ENCODE data around the gene RBM4. TPM values are rescaled to one million over a fixed set of nuclear protein-coding genes. Genes with fewer than 3 reads are reported as not detected.

Gene RBM4
- total and polyA plus RNA-seq, 2 of the 13 experiments (the other 11 are each of a cell fraction or from before 2014, with no cell fraction given), result 126 to 136 TPM

- Histone ChIP-seq H3K27me3 (ENCODE audit: control insufficient read depth in 1 of 2, insufficient read depth in 2 of 2, low read length in 2 of 2) (no peaks in the 10 kb centered on the region), H3K4me2 (ENCODE audit: low read depth, low read length) (no peak overlapping the region), H2AFZ (ENCODE audit: low read length) (no peak overlapping the region), H3K79me2 (ENCODE audit: insufficient read depth, low read length) (no peaks in the 10 kb centered on the region), H3K9ac (ENCODE audit: insufficient read depth, low read depth, low read length) (no peak overlapping the region), H3K4me3 (replicated peaks in 1 of 3; ENCODE audit: insufficient read depth in 1 of 3, low read depth in 2 of 3, low read length in 3 of 3) (no peak overlapping the region), H4K20me1 (ENCODE audit: insufficient read depth, low read length) (no peaks in the 10 kb centered on the region), H3K9me3 (ENCODE audit: low read length) (no peaks in the 10 kb centered on the region), H3K27ac (ENCODE audit: extremely low read length, insufficient read depth, low read length) (no peak overlapping the region), H3K36me3 (replicated peaks in 1 of 2; ENCODE audit: control insufficient read depth in 1 of 2, insufficient read depth in 2 of 2, low read length in 2 of 2) (no peaks in the 10 kb centered on the region), H3K4me1 (ENCODE audit: insufficient read depth, low read length) (no peaks in the 10 kb centered on the region)
- no TSS peak for BruUV-seq (replicated peaks)
- POLR2A ChIA-PET, result no interaction called here
- DNase-seq (ENCODE audit: low spot score) (no peak), ATAC-seq (no peak), FAIRE-seq (no peak)
- TF ChIP-seq KDM4B (CRISPR knock-in tag; IDR thresholded peaks at IDR 0.05) (no peak), ZNF709 (CRISPR knock-in tag; IDR thresholded peaks at IDR 0.05) (no peak), ZNF747 (CRISPR knock-in tag; IDR thresholded peaks at IDR 0.05; ENCODE audit: borderline replicate concordance) (no peak), ZSCAN31 (CRISPR knock-in tag; IDR thresholded peaks at IDR 0.05; ENCODE audit: low read depth) (no peak), KDM3A (CRISPR knock-in tag; IDR thresholded peaks at IDR 0.05; ENCODE audit: low read depth) (no peak), HIC2 (CRISPR knock-in tag; IDR thresholded peaks at IDR 0.05; ENCODE audit: low read depth) (0 out of 2 replicates have a peak, but pooled peaks have one; percentile 0), CHD4 (IDR thresholded peaks at IDR 0.05; ENCODE audit: borderline replicate concordance, low read length) (no peak), ZNF367 (CRISPR knock-in tag; IDR thresholded peaks at IDR 0.05; ENCODE audit: borderline replicate concordance) (no peak)
- CTCF ChIA-PET (ENCODE audit: low intra/inter-chr PET ratio, low total read pairs), result interaction anchor here (0.7 to 2.5 kb wide), 6 partner anchors 115 to 286 kb away, joined by 3 to 84 read pairs (median 4); no protein-coding TSS in a partner anchor
- 88% methylated on average over 5 of the region's 13 CpGs for WGBS (ENCODE audit: low lambda C conversion rate)
- in situ Hi-C loops (cut with HindIII; ENCODE audit: extremely low pct_ligation_motif_present, low pct_unique_long_range_greater_than_20kb) (loop anchor here (5.0 to 10.0 kb wide), 3 partner anchors 138 to 289 kb away; partner anchors contain the start of gene C11orf86), intact Hi-C loops (cut with micrococcal nuclease; ENCODE audit: unreplicated experiment) (loop anchor here (1.0 to 2.0 kb wide), 2 partner anchors 140 to 283 kb away; no protein-coding TSS in a partner anchor)
Observed at GRCh38 chr11:66694056-66694410, 55.5 kb downstream of the RBM4 start.

Data from HepG2 (cell line).